H1 (cell line): ENCODE measurements around the gene BORA. TPM values are rescaled to one million over a fixed set of nuclear protein-coding genes. Genes with fewer than 3 reads are reported as not detected.

ENCODE experiments used
- CTCF ChIA-PET: fragments of 300-600 bp; sonication (Branson Sonifier 250); formaldehyde crosslinking; loops from one replicate; lab custom pipeline; 2021; ENCODE audit not compliant: partially characterized antibody; lab: Charles Lee
- POLR2A ChIA-PET: fragments of 300-600 bp; sonication (Branson Sonifier 250); formaldehyde crosslinking; loops from one replicate; lab custom pipeline; 2021; ENCODE audit warnings: inconsistent platforms; ENCODE audit not compliant: partially characterized antibody; lab: Charles Lee
- DNase-seq, 2 experiments: peaks; one replicate each; pipeline versions ENCODE4 v3.0.0 to v3.0.0-alpha.2; 2010 to 2022; ENCODE audit warnings: low spot score in 2 of 2, low read depth in 1 of 2, mixed read lengths in 1 of 2
- FAIRE-seq: peaks from 2 replicates; lab custom pipeline; 2011; peaks lifted over from hg19 to GRCh38; lab: Jason Lieb, UNC
- H2AFZ ChIP-seq: 2 replicates; pipeline ENCODE4 v1.8.1; 2012; ENCODE audit warnings: low read length, inconsistent platforms
- H2AK5ac ChIP-seq: 2 replicates; pipeline ENCODE4 v1.6.1; 2013; ENCODE audit warnings: low read depth, low read length
- H2BK120ac ChIP-seq: replicated peaks from 2 replicates; pipeline ENCODE3; 2013; ENCODE audit warnings: low read depth, low read length, inconsistent platforms
- H2BK12ac ChIP-seq: 2 replicates; pipeline ENCODE4 v1.6.1; 2013; ENCODE audit warnings: low read depth, low read length
- H2BK15ac ChIP-seq: 2 replicates; pipeline ENCODE4 v1.6.1; 2013; ENCODE audit warnings: low read length
- H2BK20ac ChIP-seq: 2 replicates; pipeline ENCODE4 v1.6.1; 2013; ENCODE audit warnings: low read length
- H2BK5ac ChIP-seq: 2 replicates; pipeline ENCODE4 v1.6.1; 2013; ENCODE audit warnings: low read depth, low read length
- H3K14ac ChIP-seq: 2 replicates; pipeline ENCODE4 v1.6.1; 2013; ENCODE audit warnings: inconsistent platforms; ENCODE audit not compliant: insufficient read length
- H3K18ac ChIP-seq: 2 replicates; pipeline ENCODE4 v1.6.1; 2013; ENCODE audit warnings: low read length; ENCODE audit errors: extremely low read depth
- H3K23ac ChIP-seq: 2 replicates; pipeline ENCODE4 v1.6.1; 2013; ENCODE audit warnings: inconsistent platforms; ENCODE audit not compliant: insufficient read length
- H3K23me2 ChIP-seq: 2 replicates; pipeline ENCODE4 v1.6.1; 2013; ENCODE audit warnings: low read depth, low read length
- H3K27ac ChIP-seq: 2 replicates; pipeline ENCODE4 v1.6.1; 2011; ENCODE audit warnings: low read depth, low read length, inconsistent platforms
- H3K27me3 ChIP-seq, 4 experiments: replicated peaks in 1 of 4; 1 replicate in 1 of 4; 2 replicates in 3 of 4; pipeline versions ENCODE4 v1.6.1 to v1.8.1; 2011 to 2013; ENCODE audit warnings: low read length in 3 of 4, mild to moderate bottlenecking in 3 of 4, inconsistent platforms in 2 of 4, mixed read lengths in 2 of 4, moderate library complexity in 1 of 4; ENCODE audit not compliant: control insufficient read depth in 3 of 4, insufficient read depth in 3 of 4; ENCODE audit errors: extremely low read depth in 1 of 4
- H3K36me3 ChIP-seq, 4 experiments: 2 replicates each; pipeline versions ENCODE4 v1.6.1 to v1.8.1; 2011 to 2013; ENCODE audit warnings: mild to moderate bottlenecking in 4 of 4, low read length in 3 of 4, moderate library complexity in 2 of 4, control low read depth in 1 of 4, inconsistent platforms in 1 of 4; ENCODE audit not compliant: insufficient read depth in 4 of 4, control insufficient read depth in 2 of 4
- H3K4ac ChIP-seq: replicated peaks from 2 replicates; pipeline ENCODE3; 2013; ENCODE audit warnings: low read length, low read depth, mixed read lengths, inconsistent platforms; ENCODE audit not compliant: insufficient read length
- H3K4me1 ChIP-seq, 4 experiments: replicated peaks in 1 of 4; 1 replicate in 1 of 4; 2 replicates in 3 of 4; pipeline versions ENCODE4 v1.6.1 to v1.8.1; 2011 to 2013; ENCODE audit warnings: low read length in 3 of 4, inconsistent platforms in 2 of 4, mixed read lengths in 1 of 4; ENCODE audit not compliant: insufficient read depth in 4 of 4, control insufficient read depth in 3 of 4
- H3K4me2 ChIP-seq, 2 experiments: 2 replicates each; pipeline versions ENCODE4 v1.6.1 to v1.8.1; 2011 to 2013; ENCODE audit warnings: low read depth in 2 of 2, low read length in 2 of 2, control low read depth in 1 of 2, inconsistent platforms in 1 of 2, mild to moderate bottlenecking in 1 of 2; ENCODE audit not compliant: insufficient read depth in 1 of 2
- H3K4me3 ChIP-seq, 4 experiments: fragments of 200-600, 300-600 bp in 1 of 4; sonication (generic), shearing (Covaris generic), sonication (Bioruptor Twin) in 1 of 4; 2 replicates each; pipeline versions ENCODE4 v1.5.1 to v1.8.1; 2011 to 2016; ENCODE audit warnings: low read length in 4 of 4, low read depth in 3 of 4, control low read depth in 2 of 4, inconsistent platforms in 2 of 4, mild to moderate bottlenecking in 2 of 4, mixed read lengths in 1 of 4, moderate library complexity in 1 of 4; ENCODE audit not compliant: insufficient read depth in 2 of 4; ENCODE audit errors: extremely low read depth in 1 of 4
- H3K56ac ChIP-seq: replicated peaks from 2 replicates; pipeline ENCODE3; 2013; ENCODE audit warnings: low read depth, mild to moderate bottlenecking, mixed read lengths, low read length, inconsistent platforms; ENCODE audit not compliant: insufficient read length
- H3K79me1 ChIP-seq: 2 replicates; pipeline ENCODE4 v1.6.1; 2013; ENCODE audit warnings: low read depth, low read length, control low read depth
- H3K79me2 ChIP-seq, 2 experiments: 2 replicates each; pipeline versions ENCODE4 v1.6.1 to v1.8.1; 2012 to 2013; ENCODE audit warnings: low read length in 2 of 2, mild to moderate bottlenecking in 2 of 2, inconsistent platforms in 1 of 2; ENCODE audit not compliant: insufficient read depth in 2 of 2, control insufficient read depth in 1 of 2
- H3K9ac ChIP-seq, 4 experiments: replicated peaks in 1 of 4; 1 replicate in 1 of 4; 2 replicates in 3 of 4; pipeline versions ENCODE4 v1.6.1 to v1.8.1; 2011 to 2013; ENCODE audit warnings: low read depth in 3 of 4, low read length in 3 of 4, control low read depth in 2 of 4, mild to moderate bottlenecking in 2 of 4, moderate library complexity in 2 of 4, inconsistent platforms in 1 of 4; ENCODE audit errors: extremely low read depth in 1 of 4
- H3K9me3 ChIP-seq, 2 experiments: 2 replicates each; pipeline versions ENCODE4 v1.6.1 to v1.8.1; 2012 to 2013; ENCODE audit warnings: mild to moderate bottlenecking in 2 of 2, moderate library complexity in 2 of 2, control low read depth in 1 of 2, inconsistent platforms in 1 of 2, low read depth in 1 of 2, low read length in 1 of 2, mixed read lengths in 1 of 2; ENCODE audit not compliant: insufficient read depth in 2 of 2
- H4K20me1 ChIP-seq, 2 experiments: replicated peaks in 1 of 2; 2 replicates each; pipeline versions ENCODE3 to v1.8.1; 2011 to 2013; ENCODE audit warnings: inconsistent platforms in 2 of 2, low read length in 2 of 2, mild to moderate bottlenecking in 1 of 2; ENCODE audit not compliant: insufficient read depth in 2 of 2, control insufficient read depth in 1 of 2
- H4K5ac ChIP-seq: 2 replicates; pipeline ENCODE4 v1.6.1; 2013; ENCODE audit warnings: low read length, low read depth, mixed read lengths, inconsistent platforms; ENCODE audit not compliant: insufficient read length
- H4K8ac ChIP-seq: 2 replicates; pipeline ENCODE4 v1.8.0; 2013; ENCODE audit warnings: mild to moderate bottlenecking, moderate library complexity, low read length, inconsistent platforms; ENCODE audit not compliant: insufficient read depth; ENCODE audit errors: extremely low read depth
- H4K91ac ChIP-seq: replicated peaks from 2 replicates; pipeline ENCODE3; 2013; ENCODE audit warnings: low read length, mixed read lengths, inconsistent platforms; ENCODE audit not compliant: insufficient read length
- ATF2 ChIP-seq: IDR thresholded peaks from 2 replicates; pipeline ENCODE4 v1.6.1; 2012; ENCODE audit warnings: low read length, inconsistent platforms
- BRCA1 ChIP-seq: IDR thresholded peaks from 2 replicates; pipeline ENCODE4 v1.6.1; 2012; ENCODE audit warnings: low read depth, low read length, improper control_type of control experiment
- CBX8 ChIP-seq: fragments of 300-800, 300-1000 bp; sonication (generic); IDR thresholded peaks from 2 replicates; pipeline ENCODE4 v1.7.1; 2016; ENCODE audit warnings: low read depth, low read length, borderline replicate concordance
- CHD2 ChIP-seq: IDR thresholded peaks from 2 replicates; pipeline ENCODE4 v1.6.1; 2012; ENCODE audit warnings: low read length, improper control_type of control experiment
- HDAC2 ChIP-seq, 2 experiments: fragments of 300-600 bp in 1 of 2; sonication (generic) in 1 of 2; IDR thresholded peaks; 2 replicates each; pipeline ENCODE4 v1.6.1; 2011 to 2012; ENCODE audit warnings: low read depth in 2 of 2, low read length in 2 of 2, mild to moderate bottlenecking in 2 of 2, moderate library complexity in 2 of 2, borderline replicate concordance in 1 of 2, inconsistent platforms in 1 of 2
- NANOG ChIP-seq: IDR thresholded peaks from 2 replicates; pipeline ENCODE4 v1.6.1; 2011; ENCODE audit warnings: low read length, low read depth, mild to moderate bottlenecking, inconsistent platforms; ENCODE audit not compliant: insufficient read depth, poor library complexity, severe bottlenecking
- RAD21 ChIP-seq, 2 experiments: IDR thresholded peaks in 1 of 2; conservative IDR thresholded peaks in 1 of 2; 2 replicates each; pipeline ENCODE4 v1.6.1; 2011; ENCODE audit warnings: low read depth in 2 of 2, low read length in 2 of 2, improper control_type of control experiment in 1 of 2, inconsistent platforms in 1 of 2, mild to moderate bottlenecking in 1 of 2, moderate library complexity in 1 of 2
- RXRA ChIP-seq: IDR thresholded peaks from 2 replicates; pipeline ENCODE4 v1.6.1; 2011; ENCODE audit warnings: low read depth, mild to moderate bottlenecking, low read length, moderate library complexity; ENCODE audit not compliant: insufficient read depth
- SP2 ChIP-seq: IDR thresholded peaks from 2 replicates; pipeline ENCODE4 v1.6.1; 2012; ENCODE audit warnings: mild to moderate bottlenecking, low read length, inconsistent platforms
- WGBS, 2 experiments: shearing (Covaris generic) in 1 of 2; methylation state at CpG; one replicate each; pipeline versions ENCODE4 v1.1.6 to v1.1.7; 2013 to 2015; ENCODE audit warnings: low lambda C conversion rate in 2 of 2, mixed read lengths in 2 of 2, inconsistent platforms in 1 of 2, low coverage in 1 of 2, missing lambda C conversion rate in 1 of 2; ENCODE audit not compliant: insufficient replicate concordance in 2 of 2, insufficient coverage in 1 of 2, insufficient read length in 1 of 2; ENCODE audit errors: extremely low coverage in 1 of 2, missing lambda C conversion rate in 1 of 2; 5-methylcytosine and 5-hydroxymethylcytosine counted together
- polyA plus RNA-seq, 7 experiments: library from polyadenylated mRNA; depleted of rRNA in 3 of 7; stranded (reverse) in 5 of 7; unstranded in 2 of 7; fragments of >200 nt in 5 of 7; fragments of 200-250 nt in 2 of 7; gene quantifications; 1 replicate in 5 of 7; 2 replicates in 1 of 7; 4 replicates in 1 of 7; pipeline versions ENCODE4 v1.2.1 to v1.2.3, GENCODE V29; 2011 to 2013; ENCODE audit warnings: missing spikeins in 2 of 7, mixed read lengths in 2 of 7
- total RNA-seq: library from RNA; stranded (reverse); fragmentation: NEBNext Ultra II Directional; extraction: Animal tissue kit (Norgen Biotek cat#: 25700); gene quantifications from 2 replicates; pipeline ENCODE4 v1.2.1, GENCODE V29; 2021

The BORA gene
- total and polyA plus RNA-seq, 2 of the 8 experiments (the other 6 are each of a cell fraction or from before 2014, with no cell fraction given) = 4.9 to 12.9 TPM

GRCh38 chr13:72716776-72717175, 10.9 kb upstream of the BORA start:
- Histone ChIP-seq H4K20me1 (no peaks in the 10 kb centered on the region), H3K56ac (no peak overlapping the region), H3K9me3 (peaks cover 0 to 4% of the 10 kb centered on the region in 2 experiments; a peak in 1 of 4 replicates), H3K14ac (no peak overlapping the region), H2BK5ac (no peak overlapping the region), H3K79me2 (peaks cover 0 to 33% of the 10 kb centered on the region in 2 experiments; a peak in 2 of 4 replicates), H2BK120ac (no peak overlapping the region), H2BK15ac (no peak overlapping the region), H3K4me1 (no peaks in the 10 kb centered on the region), H3K4ac (no peak overlapping the region), H3K27me3 (no peaks in the 10 kb centered on the region), H3K23me2 (no peaks in the 10 kb centered on the region), H3K4me3 (no peak overlapping the region), H2BK20ac (no peak overlapping the region), H2AK5ac (no peak overlapping the region), H2BK12ac (no peak overlapping the region), H3K79me1 (no peaks in the 10 kb centered on the region; the same call in 1 of the 2 replicates), H4K5ac (no peak overlapping the region), H2AFZ (no peak overlapping the region), H3K36me3 (peaks cover 4 to 41% (median 19%) of the 10 kb centered on the region in 4 experiments; a peak in 7 of 8 replicates), H3K23ac (no peak overlapping the region), H3K27ac (no peak overlapping the region), H3K4me2 (no peak overlapping the region), H3K9ac (no peak overlapping the region), H4K8ac (no peak overlapping the region), H3K18ac (no peak overlapping the region), H4K91ac (no peak overlapping the region)
- CTCF ChIA-PET = no interaction called here
- TF ChIP-seq RAD21 (IDR thresholded peaks at IDR 0.05 in 1 of 2, conservative IDR thresholded peaks at IDR 0.05 in 1 of 2; ENCODE audit: low read depth in 2 of 2, low read length in 2 of 2) = no peak
- TF ChIP-seq RXRA = no peak
- no peak for TF ChIP-seq CHD2
- no peak for TF ChIP-seq SP2
- no peak for TF ChIP-seq HDAC2 (IDR thresholded peaks at IDR 0.05; ENCODE audit: borderline replicate concordance in 1 of 2, low read depth in 2 of 2, low read length in 2 of 2)
- no peak for TF ChIP-seq NANOG
- TF ChIP-seq ATF2 = no peak
- TF ChIP-seq BRCA1 = no peak
- no peak for TF ChIP-seq CBX8
- POLR2A ChIA-PET = no interaction called here
- FAIRE-seq = no peak
- WGBS, 2 experiments = 65% methylated on average over 3 of the region's 3 CpGs; no CpG with 5 or more reads in 1 of the 2 experiments
- no peak for DNase-seq
